Right atrium auricular region (tissue), 2 donors: Measurements from ENCODE around the gene L3MBTL4. TPM values are rescaled to one million over a fixed set of nuclear protein-coding genes. Genes with fewer than 3 reads are reported as not detected.

Source experiments
- DNase-seq: peaks from one replicate; pipeline ENCODE4 v3.0.0-alpha.2; 2019; ENCODE audit warnings: low spot score
- H3K27ac ChIP-seq, 2 donors: fragments of 200-600 bp; sonication (generic); 1 replicate in 1 of 2; 2 replicates in 1 of 2; pipeline ENCODE4 v1.5.1; 2016 to 2019
- H3K27me3 ChIP-seq, 2 donors: fragments of 200-600 bp; sonication (generic); one replicate each; pipeline versions ENCODE4 v1.5.1 to v1.6.0; 2017 to 2019
- H3K36me3 ChIP-seq: fragments of 200-600 bp; sonication (generic); one replicate; pipeline ENCODE4 v1.5.1; 2016
- H3K4me1 ChIP-seq, 2 donors: fragments of 200-600 bp; sonication (generic); one replicate each; pipeline versions ENCODE4 v1.5.1 to v1.6.0; 2017 to 2019
- H3K4me3 ChIP-seq, 2 donors: fragments of 200-600 bp; sonication (generic); 1 replicate in 1 of 2; 2 replicates in 1 of 2; pipeline ENCODE4 v1.5.1; 2017 to 2019; ENCODE audit warnings: mild to moderate bottlenecking in 1 of 2, moderate library complexity in 1 of 2
- H3K9me3 ChIP-seq, 2 donors: fragments of 200-600 bp; sonication (generic); one replicate each; pipeline ENCODE4 v1.5.1; 2019
- CTCF ChIP-seq, 2 donors: fragments of 200-600 bp; sonication (generic); IDR thresholded peaks; one replicate each; pipeline ENCODE4 v1.5.1; 2019; ENCODE audit warnings: antibody characterized with exemption in 2 of 2
- total RNA-seq, 2 donors: library from RNA; depleted of rRNA; stranded (reverse); fragments of >200 nt; gene quantifications; one replicate each; pipeline ENCODE4 v1.1.0, GENCODE V29; 2016

Gene L3MBTL4
- total RNA-seq, 2 donors from 2014 or later = 6.6 to 10.5 TPM

GRCh38 chr18:6341303-6341702 is 73.4 kb downstream of the L3MBTL4 start:
- no peak for DNase-seq
- no peak overlapping the region for H3K27ac ChIP-seq
- no peaks in the 10 kb centered on the region for H3K4me1 ChIP-seq
- no peaks in the 10 kb centered on the region for H3K27me3 ChIP-seq
- TF ChIP-seq CTCF (IDR thresholded peaks at IDR 0.05) = no peak
- H3K4me3 ChIP-seq = no peak overlapping the region
- peaks cover 0 to 18% of the 10 kb centered on the region in 2 donors for H3K9me3 ChIP-seq
- H3K36me3 ChIP-seq = no peaks in the 10 kb centered on the region

DNA sequence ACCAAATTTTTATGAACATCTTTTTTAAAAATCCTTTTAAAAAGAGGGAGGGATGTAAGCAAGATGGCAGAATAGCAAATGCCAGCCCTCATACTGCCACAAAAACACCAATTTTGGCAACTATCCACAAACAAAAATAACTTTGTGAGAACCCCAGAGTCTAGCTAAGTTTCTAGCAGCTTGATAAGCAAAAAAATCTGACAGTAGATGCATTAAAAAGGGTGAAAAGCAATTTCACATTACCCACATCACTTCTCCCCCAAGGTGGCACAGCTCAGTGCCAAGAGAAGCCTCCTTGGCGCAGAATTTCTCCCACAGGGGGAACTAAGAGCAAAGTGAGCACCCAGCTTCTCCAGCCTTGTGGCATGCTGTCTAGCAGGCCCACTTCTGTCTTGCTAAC is 74.6 kb downstream of the L3MBTL4 start:
- H3K9me3 ChIP-seq = peaks cover 0 to 18% of the 10 kb centered on the region in 2 donors
- H3K27ac ChIP-seq = no peak overlapping the region
- no peak for DNase-seq
- H3K27me3 ChIP-seq = no peaks in the 10 kb centered on the region
- no peak for TF ChIP-seq CTCF (IDR thresholded peaks at IDR 0.05)
- H3K36me3 ChIP-seq = no peaks in the 10 kb centered on the region
- H3K4me1 ChIP-seq = no peaks in the 10 kb centered on the region
- no peak overlapping the region for H3K4me3 ChIP-seq

GRCh38 chr18:6336239-6336638 is 78.5 kb downstream of the L3MBTL4 start:
- Histone ChIP-seq H3K9me3 (peaks cover 0 to 6% of the 10 kb centered on the region in 2 donors), H3K27me3 (no peaks in the 10 kb centered on the region), H3K36me3 (no peaks in the 10 kb centered on the region), H3K4me3 (no peak overlapping the region), H3K27ac (no peak overlapping the region), H3K4me1 (no peaks in the 10 kb centered on the region)
- no peak for TF ChIP-seq CTCF (IDR thresholded peaks at IDR 0.05)
- DNase-seq = no peak

DNA sequence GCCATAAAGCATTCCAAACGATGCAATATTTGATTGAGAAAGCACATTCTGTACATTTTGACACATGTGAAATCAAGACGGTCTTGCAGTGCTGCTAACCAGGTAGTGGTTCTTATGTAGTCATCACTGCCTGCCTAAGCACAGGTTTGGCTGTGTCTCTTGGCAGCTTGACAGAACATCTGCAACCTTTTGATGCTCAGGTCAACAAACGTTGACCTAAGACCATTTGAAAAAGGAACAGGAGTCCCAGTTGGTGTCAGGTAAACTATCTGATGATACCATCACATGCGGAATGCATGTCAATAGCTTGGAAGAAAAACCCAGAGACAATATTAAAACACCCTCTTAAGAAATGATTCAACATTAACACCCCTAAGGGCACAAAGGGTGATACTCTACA is 80.7 kb downstream of the L3MBTL4 start:
- no peak for DNase-seq
- Histone ChIP-seq H3K4me1 (no peaks in the 10 kb centered on the region), H3K27me3 (no peaks in the 10 kb centered on the region), H3K27ac (no peak overlapping the region), H3K4me3 (no peak overlapping the region), H3K9me3 (no peaks in the 10 kb centered on the region), H3K36me3 (no peaks in the 10 kb centered on the region)
- TF ChIP-seq CTCF (IDR thresholded peaks at IDR 0.05) = no peak

DNA sequence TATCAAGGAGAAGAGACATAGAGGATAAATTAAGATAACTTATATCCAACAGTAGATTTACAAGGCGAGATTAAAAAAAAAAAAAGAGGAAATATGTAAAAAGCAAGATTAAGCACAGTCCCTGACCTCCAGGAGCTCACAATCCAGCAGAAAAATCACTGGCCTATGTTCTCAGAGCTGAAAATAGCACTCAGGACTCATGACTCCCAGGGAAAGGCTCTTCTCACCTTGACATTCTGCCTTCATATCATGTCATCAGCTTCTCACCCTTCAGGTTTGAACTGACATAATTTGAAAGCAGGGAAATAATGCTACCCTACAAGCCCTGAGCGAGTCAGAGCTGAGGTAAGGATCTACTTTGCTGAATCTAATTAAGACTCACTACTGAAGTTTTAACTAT is 82.8 kb downstream of the L3MBTL4 start:
- Histone ChIP-seq H3K27ac (no peak overlapping the region), H3K4me1 (no peaks in the 10 kb centered on the region), H3K4me3 (no peak overlapping the region), H3K9me3 (no peaks in the 10 kb centered on the region), H3K27me3 (no peaks in the 10 kb centered on the region), H3K36me3 (no peaks in the 10 kb centered on the region)
- no peak for TF ChIP-seq CTCF (IDR thresholded peaks at IDR 0.05)
- no peak for DNase-seq

GRCh38 chr18:6330786-6331185 is 83.9 kb downstream of the L3MBTL4 start:
- Histone ChIP-seq H3K27me3 (no peaks in the 10 kb centered on the region), H3K9me3 (no peaks in the 10 kb centered on the region), H3K4me3 (no peak overlapping the region), H3K27ac (no peak overlapping the region), H3K4me1 (no peaks in the 10 kb centered on the region), H3K36me3 (no peaks in the 10 kb centered on the region)
- DNase-seq = no peak
- no peak for TF ChIP-seq CTCF (IDR thresholded peaks at IDR 0.05)
